HG03439 (cell line): ENCODE measurements around the gene EXOC3L4.
A peak's percentile ranks its signal among the peaks of the same experiment; 100 is the strongest.

Source experiments
- ATAC-seq: cut with Tn5 transposase; IDR thresholded peaks from one replicate; pipeline ENCODE4 v1.9.1; 2021; ENCODE audit warnings: mild to moderate bottlenecking, moderate library complexity; ENCODE audit not compliant: unreplicated experiment

The EXOC3L4 gene

GRCh38 chr14:103070263-103070885 is 24.2 kb upstream of the EXOC3L4 start:
- no peak for ATAC-seq

- no peak for ATAC-seq
Observed at GRCh38 chr14:103070971-103071542, 23.5 kb upstream of the EXOC3L4 start.

GRCh38 chr14:103071544-103072251 is 22.8 kb upstream of the EXOC3L4 start:
- ATAC-seq, result no peak

- ATAC-seq, result no peak
Observed at GRCh38 chr14:103072595-103073366, 21.7 kb upstream of the EXOC3L4 start.

- ATAC-seq, result no peak
Observed at GRCh38 chr14:103073367-103073875, 21.1 kb upstream of the EXOC3L4 start.

GRCh38 chr14:103073876-103074728 is 20.4 kb upstream of the EXOC3L4 start:
- ATAC-seq, result no peak

- ATAC-seq, result no peak
Observed at GRCh38 chr14:103074729-103075367, 19.7 kb upstream of the EXOC3L4 start.

- ATAC-seq, result peak; percentile 52
Observed at GRCh38 chr14:103078420-103078749, 16.1 kb upstream of the EXOC3L4 start.

GRCh38 chr14:103078860-103079587 is 15.5 kb upstream of the EXOC3L4 start:
- ATAC-seq, result no peak

GRCh38 chr14:103081951-103082350 is 12.6 kb upstream of the EXOC3L4 start:
- ATAC-seq, result no peak

- ATAC-seq, result no peak
Observed at GRCh38 chr14:103084021-103084919, 10.3 kb upstream of the EXOC3L4 start, which contains the start of gene LBHD2. TSS of gene LBHD2 (plus strand) at chr14:103084210. CDS start at chr14:103086013, 1,803 bp downstream.

GRCh38 chr14:103085106-103086091 is 9.1 kb upstream of the EXOC3L4 start:
- no peak for ATAC-seq

- ATAC-seq, result no peak
Observed at GRCh38 chr14:103086771-103087342, 7.7 kb upstream of the EXOC3L4 start.

- ATAC-seq, result no peak
Observed at GRCh38 chr14:103087343-103087835, 7.1 kb upstream of the EXOC3L4 start.

GRCh38 chr14:103088921-103089320 is 5.6 kb upstream of the EXOC3L4 start:
- ATAC-seq, result no peak
